ENCODE data around the gene MTX1.
A peak's percentile ranks its signal among the peaks of the same experiment; 100 is the strongest.
"Not testable (repeated sequence)": the region's sequence is repeated elsewhere in the genome, so short reads cannot be mapped to it uniquely, and the experiment has no call there.

Gene MTX1

GRCh38 chr1:155207806-155208540, 522 bp upstream of the MTX1 start, which contains the start of gene THBS3:
TSS of gene THBS3 (minus strand) at chr1:155207897. CDS start at chr1:155207876, 21 bp downstream.
- DNase-seq (ENCODE audit: low read depth in 2 of 2): no peak

DNA sequence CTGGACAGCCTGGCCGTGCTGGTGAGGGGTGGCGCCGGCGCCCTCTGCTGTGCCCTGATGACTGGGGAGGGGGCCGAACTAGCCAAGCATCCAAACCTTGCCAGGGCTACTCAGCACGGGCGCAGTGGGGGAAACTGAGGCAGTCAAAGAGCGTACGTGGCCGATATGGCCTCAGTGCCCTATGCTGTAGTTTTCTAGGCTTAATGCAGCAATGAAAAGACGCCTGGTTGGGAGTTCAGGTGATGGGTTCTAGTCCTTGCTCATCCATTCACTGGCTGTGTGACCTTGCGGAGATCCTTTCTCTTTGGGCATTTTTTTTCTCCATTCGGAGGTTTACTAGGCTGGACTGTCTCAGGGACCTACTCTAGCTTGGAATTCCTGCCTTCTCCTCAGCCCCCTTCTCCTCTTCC, 822 bp downstream of the MTX1 start:
- DNase-seq (ENCODE audit: low read depth in 2 of 2): no peak

GRCh38 chr1:155210314-155211104, 2.0 kb downstream of the MTX1 start:
- DNase-seq (ENCODE audit: low read depth in 2 of 2): no peak

DNA sequence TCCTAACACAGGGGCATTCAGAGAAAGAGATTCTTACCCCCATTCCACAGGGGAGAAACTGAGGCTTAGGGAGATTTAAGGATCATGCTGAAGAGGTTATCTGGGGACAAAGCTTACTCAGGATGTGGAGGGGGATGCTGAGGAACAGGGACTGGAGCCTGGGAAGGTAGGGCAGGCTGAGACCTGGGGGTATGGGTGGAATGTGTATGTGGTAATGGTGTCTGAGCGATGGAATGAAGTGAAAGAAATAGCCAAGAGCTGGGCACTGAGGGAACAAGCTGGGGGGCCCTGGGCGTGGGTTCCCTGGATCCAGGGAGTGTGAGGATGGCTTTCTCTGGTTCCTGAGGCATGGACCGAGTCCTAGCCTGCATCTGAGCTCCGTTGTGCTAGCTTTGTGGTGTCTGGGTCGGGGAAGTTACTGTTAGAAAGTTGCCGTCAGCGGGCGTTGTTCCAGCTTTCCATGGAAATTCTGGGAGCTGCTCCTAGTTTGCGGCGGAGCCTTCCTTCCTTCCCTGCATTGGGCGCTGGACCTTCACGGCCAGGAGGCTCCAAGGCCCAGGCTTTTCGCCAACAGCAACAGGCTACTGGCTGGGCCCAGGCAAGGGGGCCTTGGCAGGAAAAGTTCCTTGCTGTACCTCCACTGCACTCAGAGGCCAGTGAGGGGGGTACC, 3.0 kb downstream of the MTX1 start:
- not testable (repeated sequence) for DNase-seq (ENCODE audit: low read depth in 2 of 2)

DNA sequence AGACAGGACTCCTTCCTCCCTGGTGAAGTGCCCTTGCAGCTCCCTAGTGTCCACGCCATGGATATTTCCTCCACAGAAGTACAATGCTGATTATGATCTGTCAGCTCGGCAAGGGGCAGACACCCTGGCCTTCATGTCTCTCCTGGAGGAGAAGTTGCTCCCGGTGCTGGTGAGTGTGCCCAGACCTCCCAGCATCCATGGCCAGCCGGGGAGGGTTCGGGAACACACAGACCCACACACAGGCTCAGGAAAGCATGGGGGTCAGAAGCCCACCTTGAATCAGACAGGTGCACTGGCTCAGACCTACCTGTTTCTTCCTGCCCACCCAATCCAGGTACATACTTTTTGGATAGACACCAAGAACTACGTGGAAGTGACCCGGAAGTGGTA, 3.6 kb downstream of the MTX1 start:
- DNase-seq (ENCODE audit: low read depth in 2 of 2): not testable (repeated sequence)

- not testable (repeated sequence) for DNase-seq (ENCODE audit: low read depth in 2 of 2)
These were observed 6.2 kb downstream of the MTX1 start for GRCh38 chr1:155214702-155215101.

- no peak for DNase-seq (ENCODE audit: low read depth in 2 of 2)
These were observed 10.5 kb downstream of the MTX1 start for GRCh38 chr1:155218854-155219591.

DNA sequence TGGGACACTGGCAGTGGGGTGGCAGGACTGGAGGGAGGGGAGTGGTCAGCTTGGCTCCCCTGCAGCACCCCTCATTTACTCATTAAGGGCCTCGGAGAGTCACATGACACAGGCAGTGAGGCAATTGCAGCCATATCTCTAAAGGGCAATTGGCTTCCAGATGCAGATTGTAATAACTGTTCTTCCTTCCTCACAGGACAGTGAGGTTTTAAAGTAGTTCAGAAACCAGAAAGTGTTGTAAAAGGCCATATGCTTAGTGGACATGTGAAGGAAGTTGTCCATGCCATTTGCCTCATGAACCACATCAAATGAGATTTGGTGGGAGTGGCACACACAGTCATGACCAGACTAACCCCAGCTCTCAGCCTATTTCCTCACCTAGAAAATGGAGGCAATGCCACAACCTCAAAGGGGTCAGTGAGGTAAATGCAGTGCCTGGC, 11.1 kb downstream of the MTX1 start:
- DNase-seq (ENCODE audit: low read depth in 2 of 2): no peak

- not testable (repeated sequence) for DNase-seq (ENCODE audit: low read depth in 2 of 2)
These were observed 11.9 kb downstream of the MTX1 start for GRCh38 chr1:155220211-155220965.

DNA sequence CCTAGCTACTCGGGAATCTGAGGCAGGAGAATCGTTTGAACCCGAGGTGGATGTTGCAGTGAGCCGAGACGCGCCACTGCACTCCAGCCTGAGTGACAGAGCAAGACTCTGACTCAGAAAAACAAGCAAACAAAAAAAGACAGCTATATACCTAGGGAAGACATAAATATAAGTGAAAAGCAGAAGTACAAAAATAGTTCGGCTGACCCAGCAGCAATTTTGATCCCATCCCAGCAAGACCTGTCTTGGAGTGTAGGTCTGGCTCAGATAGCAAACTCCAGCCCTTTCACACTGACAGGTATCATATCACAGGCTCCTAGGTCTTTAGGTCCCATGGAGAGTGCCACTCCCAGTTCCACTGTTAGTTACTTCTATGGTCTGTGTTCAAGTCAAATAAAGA, 14.6 kb downstream of the MTX1 start:
- DNase-seq (ENCODE audit: low read depth in 2 of 2): no peak

DNA sequence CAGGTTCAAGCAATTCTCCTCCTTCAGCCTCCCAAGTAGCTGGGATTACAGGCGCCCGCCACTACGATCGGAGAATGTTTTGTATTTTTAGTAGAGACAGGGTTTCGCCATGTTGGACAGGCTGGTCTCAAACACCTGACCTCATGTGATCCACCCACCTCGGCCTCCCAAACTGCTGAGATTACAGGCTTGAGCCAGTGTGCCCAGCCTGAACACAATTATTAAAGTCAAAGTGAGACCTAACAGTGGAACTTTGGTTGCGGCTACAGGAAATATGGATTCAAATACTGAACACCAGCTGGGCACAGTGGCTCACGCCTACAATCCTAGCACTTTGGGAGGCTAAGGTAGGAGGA, 16.9 kb downstream of the MTX1 start:
- DNase-seq (ENCODE audit: low read depth in 2 of 2): not testable (repeated sequence)

DNA sequence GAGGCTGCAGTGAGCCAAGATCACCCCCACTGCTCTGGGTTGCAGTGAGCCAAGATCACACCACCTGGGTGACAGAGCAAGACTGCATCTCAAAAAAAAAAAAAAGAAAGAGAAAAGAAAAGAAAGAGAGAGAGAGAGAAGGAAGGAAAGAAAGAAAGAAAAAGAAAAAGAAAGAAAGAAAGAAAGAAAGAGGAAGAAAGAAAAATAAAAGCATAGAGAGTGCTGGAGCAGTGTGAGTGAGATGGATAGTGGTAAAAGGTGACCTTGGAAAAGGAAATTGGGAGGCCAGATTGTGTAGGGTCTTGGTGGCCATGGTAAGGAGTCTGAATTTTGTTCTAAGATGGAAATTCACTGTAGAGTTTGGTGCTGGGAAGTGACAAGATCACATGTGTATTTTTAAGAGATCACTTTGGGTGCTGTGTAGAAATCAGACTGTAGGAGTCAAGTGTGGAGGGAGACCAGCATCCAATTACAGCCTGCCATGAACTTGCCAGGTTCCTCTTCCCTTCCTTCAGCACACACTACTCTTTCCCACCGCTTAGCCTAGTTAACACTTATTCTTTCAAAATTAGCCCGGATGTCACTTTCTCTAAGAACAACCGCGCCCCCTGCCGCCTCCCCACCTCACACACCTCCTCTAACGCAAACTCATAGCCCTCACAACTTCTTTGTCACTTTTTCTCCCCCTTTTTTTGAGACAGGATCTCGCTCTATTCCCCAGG, 17.9 kb downstream of the MTX1 start:
- peak; percentile 63 to 86 for DNase-seq (ENCODE audit: low read depth in 2 of 2)

DNA sequence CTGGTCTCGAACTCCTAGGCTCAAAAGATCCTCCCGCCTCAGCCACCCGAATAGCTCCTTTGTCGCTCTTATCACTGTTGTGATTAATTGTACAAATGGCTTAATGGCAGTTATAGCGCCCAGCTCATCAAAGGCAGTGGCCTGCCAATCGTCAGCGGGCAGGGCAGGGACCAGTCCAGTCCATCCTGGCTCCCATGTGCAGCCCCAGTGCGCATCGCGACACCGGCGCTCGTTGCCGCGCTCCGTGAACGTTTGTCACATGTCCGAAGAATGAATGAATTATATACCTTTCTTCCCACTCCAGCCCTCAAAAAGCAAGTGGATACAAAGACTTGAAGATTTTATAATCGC, 18.4 kb downstream of the MTX1 start:
- DNase-seq (ENCODE audit: low read depth in 2 of 2): peak in 1 of 2 donors; percentile 66

- DNase-seq (ENCODE audit: low read depth in 2 of 2): peak; percentile 99 to 100
These were observed 19.0 kb downstream of the MTX1 start for GRCh38 chr1:155227261-155228095.

DNA sequence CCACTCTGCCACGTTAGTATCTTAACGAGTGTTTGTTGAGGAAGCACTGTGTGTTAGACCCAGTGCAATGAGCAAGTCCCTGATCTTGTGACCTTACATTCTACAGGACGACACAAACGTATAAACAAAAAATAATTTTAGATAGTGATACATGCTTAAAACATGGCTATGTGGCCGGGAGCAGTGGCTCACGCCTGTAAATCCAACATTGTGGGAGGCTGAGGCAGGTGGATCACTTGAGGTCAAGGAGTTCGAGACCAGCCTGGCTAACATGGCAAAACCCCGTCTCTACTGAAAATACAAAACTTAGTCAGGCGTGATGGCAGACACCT, 19.6 kb downstream of the MTX1 start:
- no peak for DNase-seq (ENCODE audit: low read depth in 2 of 2)

- not testable (repeated sequence) for DNase-seq (ENCODE audit: low read depth in 2 of 2)
These were observed 22.8 kb downstream of the MTX1 start for GRCh38 chr1:155231302-155231701.

GRCh38 chr1:155232001-155232978, 23.8 kb downstream of the MTX1 start:
- DNase-seq (ENCODE audit: low read depth in 2 of 2): not testable (repeated sequence)

- not testable (repeated sequence) for DNase-seq (ENCODE audit: low read depth in 2 of 2)
These were observed 25.0 kb downstream of the MTX1 start for GRCh38 chr1:155233502-155233901.

Data from stimulated activated CD8-positive, alpha-beta memory T cell treated with anti-CD3 and anti-CD28 coated beads, Interleukin-2, amount 100 ng/mL, for 48 hours (primary cell).